Peyer's patch (tissue), 4 donors: ENCODE measurements around the gene TESMIN.

Source experiments
- CTCF ChIP-seq, 6 experiments: fragments of 450-650 bp in 4 of 6; fragments of 200-600 bp in 2 of 6; sonication (generic) in 1 of 6; IDR thresholded peaks; one replicate each; pipeline ENCODE4 v1.5.1; 2017 to 2019; ENCODE audit warnings: antibody characterized with exemption in 6 of 6, mild to moderate bottlenecking in 3 of 6, moderate library complexity in 1 of 6
- POLR2A ChIP-seq, 2 donors: fragments of 450-650 bp; IDR thresholded peaks; one replicate each; pipeline ENCODE4 v1.5.1; 2017; ENCODE audit warnings: antibody characterized with exemption in 2 of 2, mild to moderate bottlenecking in 2 of 2, moderate library complexity in 2 of 2

- TF ChIP-seq POLR2A (IDR thresholded peaks at IDR 0.05) = no peak
- no peak for TF ChIP-seq CTCF (IDR thresholded peaks at IDR 0.05)
These were observed 55.8 kb downstream of the TESMIN start for GRCh38 chr11:68695531-68695930.
